IPS-20b (cell line): ENCODE results near the gene DDIT4.
A peak's percentile ranks its signal among the peaks of the same experiment; 100 is the strongest.
"Not testable (repeated sequence)": the region's sequence is repeated elsewhere in the genome, so short reads cannot be mapped to it uniquely, and the experiment has no call there.

ENCODE experiments used
- H3K27ac ChIP-seq: one replicate; pipeline ENCODE4 v1.5.1; 2013; ENCODE audit warnings: low read length
- H3K27me3 ChIP-seq: 2 replicates; pipeline ENCODE4 v1.6.1; 2013; ENCODE audit warnings: mild to moderate bottlenecking, low read length, inconsistent platforms; ENCODE audit not compliant: insufficient read depth
- H3K36me3 ChIP-seq: 2 replicates; pipeline ENCODE4 v1.6.1; 2013; ENCODE audit warnings: low read depth, mild to moderate bottlenecking, inconsistent platforms, low read length, moderate library complexity; ENCODE audit not compliant: insufficient read depth
- H3K4me1 ChIP-seq: 2 replicates; pipeline ENCODE4 v1.6.1; 2013; ENCODE audit warnings: mild to moderate bottlenecking, control low read depth, inconsistent platforms, low read length, moderate library complexity; ENCODE audit not compliant: insufficient read depth
- H3K4me3 ChIP-seq: 2 replicates; pipeline ENCODE4 v1.5.1; 2013; ENCODE audit warnings: mild to moderate bottlenecking, low read length, inconsistent platforms
- H3K9ac ChIP-seq: 2 replicates; pipeline ENCODE4 v1.6.1; 2013; ENCODE audit warnings: low read depth, mild to moderate bottlenecking, inconsistent platforms, low read length, moderate library complexity
- H3K9me3 ChIP-seq: 2 replicates; pipeline ENCODE4 v1.6.1; 2013; ENCODE audit warnings: mild to moderate bottlenecking, low read depth, low read length, inconsistent platforms; ENCODE audit not compliant: insufficient read depth

The DDIT4 gene, protein sequence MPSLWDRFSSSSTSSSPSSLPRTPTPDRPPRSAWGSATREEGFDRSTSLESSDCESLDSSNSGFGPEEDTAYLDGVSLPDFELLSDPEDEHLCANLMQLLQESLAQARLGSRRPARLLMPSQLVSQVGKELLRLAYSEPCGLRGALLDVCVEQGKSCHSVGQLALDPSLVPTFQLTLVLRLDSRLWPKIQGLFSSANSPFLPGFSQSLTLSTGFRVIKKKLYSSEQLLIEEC

DNA sequence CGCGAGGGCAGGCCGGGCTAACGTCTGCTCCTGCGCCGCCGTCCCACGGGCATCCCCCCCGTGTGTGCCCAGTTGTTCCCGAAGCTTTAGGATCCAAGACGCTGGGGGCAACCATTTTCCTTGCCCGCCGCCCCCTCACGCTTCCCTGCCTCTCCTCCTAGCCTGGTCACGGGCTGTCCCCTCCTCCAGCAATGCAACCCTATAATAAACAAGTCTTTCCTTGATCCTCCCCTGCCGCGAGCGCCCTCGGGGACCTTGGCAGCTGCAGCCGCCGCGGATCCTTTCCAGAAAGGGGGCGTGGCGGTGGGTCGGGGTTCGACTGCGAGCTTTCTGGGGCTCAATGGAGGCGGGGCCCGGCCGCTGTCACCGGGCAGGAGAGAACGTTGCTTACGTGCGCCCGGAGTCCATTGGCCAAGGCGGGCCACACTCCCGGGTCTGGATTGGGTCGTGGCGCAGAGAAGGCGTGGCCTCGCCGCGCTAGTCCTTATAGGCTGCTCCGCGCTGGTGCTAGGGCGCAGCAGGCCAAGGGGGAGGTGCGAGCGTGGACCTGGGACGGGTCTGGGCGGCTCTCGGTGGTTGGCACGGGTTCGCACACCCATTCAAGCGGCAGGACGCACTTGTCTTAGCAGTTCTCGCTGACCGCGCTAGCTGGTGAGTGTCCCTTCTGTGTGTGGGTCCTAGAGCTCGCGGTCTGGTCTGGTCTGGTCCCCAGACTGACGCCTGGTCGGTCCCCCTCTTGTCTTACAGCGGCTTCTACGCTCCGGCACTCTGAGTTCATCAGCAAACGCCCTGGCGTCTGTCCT is at the start of gene DDIT4:
Gene DDIT4, plus strand, starts transcription at position 515 of the 803 bp plus-strand sequence. CDS start 293 bp downstream, outside the sequence.
- no peaks in the 10 kb centered on the region for H3K9me3 ChIP-seq
- peak within 1 kb of the TSS; percentile 44 for H3K27ac ChIP-seq
- H3K4me1 ChIP-seq: peaks cover 16% of the 10 kb centered on the region

DNA sequence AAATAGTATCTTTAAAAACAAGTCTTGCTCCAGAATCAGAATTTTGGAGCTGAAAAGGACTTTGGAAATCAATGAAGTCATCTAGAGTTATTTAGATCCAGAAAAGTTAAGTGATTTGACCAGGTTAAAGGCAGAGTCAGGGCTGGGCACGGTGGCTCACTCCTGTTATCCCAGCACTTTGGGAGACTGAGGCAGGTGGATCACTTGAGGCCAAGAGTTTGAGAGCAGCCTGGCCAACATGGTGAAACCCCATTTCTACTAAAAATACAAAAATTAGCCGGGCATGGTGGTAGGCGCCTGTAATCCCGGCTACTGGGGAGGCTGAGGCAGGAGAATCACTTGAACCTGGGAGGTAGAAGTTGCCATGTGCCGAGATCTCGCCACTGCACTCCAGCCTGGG is 49.5 kb upstream of the DDIT4 start:
- H3K4me1 ChIP-seq, H3K27me3 ChIP-seq, H3K9ac ChIP-seq, H3K4me3 ChIP-seq, H3K9me3 ChIP-seq, H3K27ac ChIP-seq: not testable (repeated sequence)
- peaks cover 23% of the 10 kb centered on the region for H3K36me3 ChIP-seq

More for the DNA sequence above, at the start of gene DDIT4:
- H3K27me3 ChIP-seq: peaks cover 8% of the 10 kb centered on the region; the same call in 1 of the 2 replicates
- peak within 1 kb of the TSS; percentile 97 for H3K4me3 ChIP-seq
- peak within 1 kb of the TSS; percentile 94 for H3K9ac ChIP-seq
- H3K36me3 ChIP-seq: peaks cover 14% of the 10 kb centered on the region

DNA sequence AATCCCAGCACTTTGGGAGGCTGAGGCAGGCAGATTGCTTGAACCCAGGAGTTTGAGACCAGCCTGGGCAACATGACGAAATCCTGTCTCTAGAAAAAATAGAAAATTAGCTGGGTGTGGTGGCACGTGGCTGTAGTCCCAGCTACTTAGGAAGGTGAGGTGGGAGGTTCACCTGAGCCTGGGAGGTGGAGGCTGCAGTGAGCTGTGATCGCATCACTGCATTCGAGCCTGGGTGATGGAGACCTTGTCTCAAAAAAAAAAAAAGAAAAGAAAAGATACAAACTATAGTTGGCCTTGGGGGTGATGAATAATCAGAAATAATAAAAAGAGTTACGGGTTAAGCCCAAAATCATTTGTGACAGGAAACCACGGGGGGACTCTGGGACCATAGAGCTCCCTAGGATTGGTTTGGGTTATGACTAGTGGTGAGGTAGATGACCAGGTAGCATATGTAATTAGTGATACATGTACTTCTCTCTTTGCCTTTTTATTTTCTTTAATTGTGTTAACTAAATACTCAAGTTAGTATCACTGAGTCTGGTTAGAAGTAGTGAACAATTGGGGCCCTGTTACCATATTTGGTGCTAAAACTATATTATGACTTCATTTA is 47.2 kb upstream of the DDIT4 start:
- peaks cover 9% of the 10 kb centered on the region for H3K4me1 ChIP-seq
- H3K27me3 ChIP-seq: no peaks in the 10 kb centered on the region
- no peaks in the 10 kb centered on the region for H3K9me3 ChIP-seq
- H3K36me3 ChIP-seq: peaks cover 27% of the 10 kb centered on the region
- H3K4me3 ChIP-seq: no peak overlapping the region
- no peak overlapping the region for H3K27ac ChIP-seq
- H3K9ac ChIP-seq: no peak overlapping the region

DNA sequence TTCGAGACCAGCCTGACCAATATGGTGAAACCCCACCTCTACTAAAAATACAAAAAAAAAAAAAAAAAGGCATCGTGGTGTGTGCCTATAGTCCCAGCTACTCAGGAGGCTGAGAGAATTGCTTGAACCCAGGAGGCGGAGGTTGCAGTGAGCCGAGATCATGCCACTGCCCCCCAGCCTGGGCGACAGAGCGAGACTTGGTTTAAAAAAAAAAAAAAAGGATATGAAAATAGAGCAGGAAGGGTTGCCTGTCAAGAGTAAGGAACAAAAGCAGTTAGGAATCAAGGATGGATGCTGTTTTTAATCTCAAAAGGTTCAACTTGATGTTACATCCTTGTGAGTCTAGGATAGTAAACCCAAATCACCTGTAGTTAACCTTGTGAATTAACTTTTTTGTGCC is 45.9 kb upstream of the DDIT4 start:
- Histone ChIP-seq H3K27me3 (no peaks in the 10 kb centered on the region), H3K4me3 (no peak overlapping the region), H3K9ac (no peak overlapping the region), H3K9me3 (no peaks in the 10 kb centered on the region), H3K27ac (no peak overlapping the region), H3K4me1 (peaks cover 9% of the 10 kb centered on the region), H3K36me3 (peaks cover 29% of the 10 kb centered on the region)

DNA sequence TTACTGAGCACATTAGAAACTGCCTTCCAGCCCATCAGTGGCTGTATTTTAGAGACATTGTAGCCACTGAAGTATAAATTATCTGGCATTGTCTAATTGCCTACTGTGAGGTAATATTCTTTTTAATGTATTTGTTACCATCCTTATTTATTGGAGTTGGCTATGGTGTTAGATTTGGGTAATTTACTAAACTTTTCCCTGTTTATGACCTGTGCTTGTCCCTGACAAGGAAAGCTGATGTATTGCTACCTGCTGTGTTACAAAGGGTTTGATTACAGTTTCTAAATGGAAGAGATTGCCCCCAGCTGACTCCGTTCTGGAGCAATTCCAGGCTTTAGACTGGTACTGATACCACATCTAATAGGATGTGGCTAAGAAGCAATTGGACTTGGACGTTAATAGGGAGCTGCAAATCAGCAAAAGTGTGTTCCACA is 45.4 kb upstream of the DDIT4 start:
- Histone ChIP-seq H3K9ac (0 out of 2 replicates have a peak overlapping the region, but pooled peaks have one; percentile 6), H3K9me3 (no peaks in the 10 kb centered on the region), H3K36me3 (peaks cover 34% of the 10 kb centered on the region), H3K27ac (no peak overlapping the region), H3K4me3 (no peak overlapping the region), H3K4me1 (peaks cover 9% of the 10 kb centered on the region), H3K27me3 (no peaks in the 10 kb centered on the region)

DNA sequence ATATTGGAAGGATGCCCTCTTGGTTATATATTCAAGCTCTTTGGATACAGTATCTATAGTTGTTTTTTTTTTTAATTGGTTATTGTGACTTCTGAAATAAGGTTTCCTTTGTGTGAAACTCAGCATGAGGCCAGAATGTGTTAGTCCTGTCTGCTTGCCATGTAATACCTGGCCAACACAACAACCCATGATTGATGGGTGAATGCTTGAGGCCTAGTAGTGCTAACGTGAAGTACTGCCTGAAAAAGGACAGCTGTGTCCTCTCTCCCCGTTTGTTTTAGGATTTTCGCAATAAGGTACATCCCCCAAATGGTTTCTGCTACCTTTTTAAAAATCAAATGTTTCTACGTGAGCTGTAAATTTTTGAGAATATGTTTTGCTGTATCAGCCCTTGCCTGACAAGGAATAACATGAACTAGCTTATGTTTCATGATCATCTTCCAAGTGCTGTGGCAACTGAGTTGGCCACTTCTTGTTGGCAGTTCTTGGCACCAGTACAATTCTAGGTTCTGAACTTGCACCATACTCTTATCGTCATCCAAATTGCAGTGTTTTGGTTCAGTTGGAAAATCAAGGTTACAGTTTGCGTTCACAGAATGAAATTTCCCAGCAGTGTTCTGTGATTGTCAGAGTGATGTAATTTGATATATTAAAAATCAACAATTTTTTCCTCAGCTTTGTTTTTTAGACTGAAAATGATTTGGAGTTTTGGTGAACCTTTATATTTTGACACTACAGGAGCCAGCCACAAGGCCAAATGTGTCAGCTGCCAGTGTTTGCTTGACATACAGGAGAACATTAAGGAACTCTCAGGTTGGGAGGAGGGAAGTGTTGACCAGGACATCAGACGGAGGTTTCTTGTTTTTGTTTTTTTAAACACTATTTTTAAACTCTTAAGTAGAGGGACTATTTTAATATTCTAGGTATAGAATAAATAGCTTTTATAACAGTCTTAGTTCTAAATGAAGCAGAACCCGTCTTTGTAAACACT is 44.2 kb upstream of the DDIT4 start:
- Histone ChIP-seq H3K4me3 (no peak overlapping the region), H3K27ac (no peak overlapping the region), H3K4me1 (peaks cover 9% of the 10 kb centered on the region), H3K36me3 (peaks cover 35% of the 10 kb centered on the region), H3K9ac (no peak overlapping the region), H3K9me3 (no peaks in the 10 kb centered on the region), H3K27me3 (no peaks in the 10 kb centered on the region)

DNA sequence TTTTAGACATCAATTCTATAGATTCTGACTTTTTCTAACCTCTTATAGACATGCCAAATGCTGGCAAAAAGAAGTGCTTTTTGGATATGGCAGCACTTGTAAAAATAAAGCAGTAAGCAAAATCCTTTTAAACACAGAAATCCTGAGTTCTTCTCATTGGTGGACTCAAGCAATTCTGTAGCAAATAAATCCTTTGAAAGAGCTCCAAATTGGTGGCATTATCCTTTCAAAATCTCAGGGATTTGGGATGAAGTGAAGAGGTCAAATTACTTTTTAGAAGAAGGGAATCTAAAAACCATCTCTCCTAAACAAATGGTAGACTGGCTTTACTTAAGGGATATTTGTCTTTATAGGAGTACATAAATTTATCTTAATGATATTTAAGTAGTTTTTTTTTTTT is 40.1 kb upstream of the DDIT4 start:
- Histone ChIP-seq H3K36me3 (peaks cover 44% of the 10 kb centered on the region), H3K4me3 (no peak overlapping the region), H3K4me1 (peaks cover 1% of the 10 kb centered on the region; the same call in 1 of the 2 replicates), H3K27me3 (no peaks in the 10 kb centered on the region), H3K27ac (no peak overlapping the region), H3K9ac (no peak overlapping the region), H3K9me3 (no peaks in the 10 kb centered on the region)

DNA sequence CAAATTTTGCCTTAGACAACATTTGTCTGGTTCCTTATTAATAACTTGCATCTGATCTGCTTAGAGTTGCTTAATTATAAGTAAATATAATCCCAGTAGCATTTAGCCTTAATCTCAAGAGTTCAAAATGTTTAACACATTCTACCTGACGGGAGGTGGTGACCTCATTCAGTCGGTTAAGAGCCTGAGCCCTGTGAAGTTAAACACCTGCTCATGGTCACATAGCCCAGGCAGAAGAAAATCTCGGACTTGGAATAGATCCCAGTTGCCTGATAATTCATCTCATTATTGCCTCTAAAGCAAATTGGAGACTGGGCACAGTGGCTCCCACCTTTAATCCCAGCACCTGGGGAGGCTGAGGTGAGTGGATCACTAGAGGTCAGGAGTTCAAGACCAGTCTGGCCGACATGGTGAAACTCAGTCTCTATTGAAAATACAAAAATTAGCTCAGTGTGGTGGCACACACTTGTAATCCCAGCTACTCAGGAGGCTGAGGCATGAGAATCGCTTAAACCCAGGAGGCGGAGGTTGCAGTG is 39.1 kb upstream of the DDIT4 start:
- Histone ChIP-seq H3K4me3 (no peak overlapping the region), H3K9me3 (no peaks in the 10 kb centered on the region), H3K27me3 (no peaks in the 10 kb centered on the region), H3K36me3 (peaks cover 44% of the 10 kb centered on the region), H3K27ac (no peak overlapping the region), H3K9ac (no peak overlapping the region), H3K4me1 (no peaks in the 10 kb centered on the region)

DNA sequence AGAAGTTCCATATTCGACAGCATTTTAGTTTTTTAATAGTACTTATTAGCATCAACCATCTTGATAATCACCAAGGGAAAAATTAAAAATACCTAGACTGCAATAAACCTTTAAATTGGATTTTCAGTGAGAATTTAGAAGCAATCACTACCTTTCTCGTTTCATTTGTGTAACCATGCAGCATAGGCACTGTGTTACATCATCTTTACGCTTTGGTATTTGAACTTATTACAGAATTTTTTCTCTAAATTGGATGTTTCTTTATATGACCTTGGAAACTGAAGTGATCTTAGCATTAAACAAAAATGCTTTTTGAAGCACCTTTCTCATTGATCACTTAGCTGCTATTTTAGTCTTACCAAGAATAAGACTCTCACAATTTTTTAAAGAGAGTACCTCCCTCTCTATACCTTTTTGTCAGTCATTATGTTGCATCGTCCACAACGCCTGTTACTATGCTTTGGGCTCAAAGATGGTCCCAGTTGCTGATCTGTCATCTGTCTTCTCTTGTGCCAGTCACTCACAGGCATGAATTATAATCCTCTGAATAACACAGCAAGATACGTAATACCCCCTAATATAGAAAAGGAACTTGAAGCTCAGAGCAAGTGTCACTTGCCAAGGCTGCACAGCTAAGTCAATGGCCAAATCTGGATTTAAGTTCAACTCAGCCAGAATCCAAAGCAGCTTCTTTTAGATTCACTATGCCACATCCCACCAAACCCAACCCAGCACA is 38.0 kb upstream of the DDIT4 start:
- Histone ChIP-seq H3K9ac (no peak overlapping the region), H3K36me3 (peaks cover 39% of the 10 kb centered on the region), H3K27ac (no peak overlapping the region), H3K4me1 (no peaks in the 10 kb centered on the region), H3K4me3 (no peak overlapping the region), H3K27me3 (no peaks in the 10 kb centered on the region), H3K9me3 (no peaks in the 10 kb centered on the region)

DNA sequence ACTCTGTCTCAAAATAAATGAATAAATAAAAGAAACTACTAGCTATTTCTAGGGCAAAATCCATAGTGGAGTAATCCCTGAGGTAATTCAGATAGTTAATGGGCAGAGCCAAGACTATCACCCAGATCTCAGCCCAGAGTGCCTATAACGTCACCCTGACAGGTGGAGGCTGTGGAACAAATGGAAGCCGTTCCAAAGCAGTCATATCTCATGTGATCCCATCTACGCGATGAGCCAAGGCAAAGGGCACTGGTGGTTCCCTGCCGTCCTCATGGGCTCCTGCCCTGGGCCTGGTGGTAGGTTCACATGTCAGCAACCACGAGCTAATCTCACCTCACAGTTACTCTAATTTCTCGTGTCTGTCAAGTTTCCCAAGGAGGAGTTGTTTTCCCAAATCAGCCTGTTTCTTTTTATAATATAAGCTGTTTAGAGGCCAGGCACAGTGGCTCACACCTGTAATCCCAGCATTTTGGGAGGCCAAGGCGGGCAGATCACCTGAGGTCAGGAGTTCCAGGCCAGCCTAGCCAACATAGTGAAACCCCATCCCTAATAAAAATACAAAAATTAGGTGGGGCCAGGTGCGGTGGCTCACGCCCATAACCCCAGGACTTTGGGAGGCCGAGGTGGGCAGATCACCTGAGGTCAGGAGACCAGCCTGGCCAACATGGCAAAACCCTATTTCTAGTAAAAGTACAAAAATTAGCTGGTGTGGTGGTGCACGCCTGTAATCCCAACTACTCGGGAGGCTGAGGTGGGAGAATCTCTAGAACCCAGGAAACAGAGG is 35.1 kb upstream of the DDIT4 start:
- Histone ChIP-seq H3K9me3 (no peaks in the 10 kb centered on the region), H3K9ac (no peak overlapping the region), H3K4me1 (no peaks in the 10 kb centered on the region), H3K27ac (no peak overlapping the region), H3K4me3 (no peak overlapping the region), H3K27me3 (no peaks in the 10 kb centered on the region), H3K36me3 (peaks cover 23% of the 10 kb centered on the region)
